ENCODE measurements around the gene CLCNKB. TPM values are rescaled to one million over a fixed set of nuclear protein-coding genes. Genes with fewer than 3 reads are reported as not detected.

The CLCNKB gene
- total RNA-seq: 0.29 and 0.36 TPM in 2 replicates

DNA sequence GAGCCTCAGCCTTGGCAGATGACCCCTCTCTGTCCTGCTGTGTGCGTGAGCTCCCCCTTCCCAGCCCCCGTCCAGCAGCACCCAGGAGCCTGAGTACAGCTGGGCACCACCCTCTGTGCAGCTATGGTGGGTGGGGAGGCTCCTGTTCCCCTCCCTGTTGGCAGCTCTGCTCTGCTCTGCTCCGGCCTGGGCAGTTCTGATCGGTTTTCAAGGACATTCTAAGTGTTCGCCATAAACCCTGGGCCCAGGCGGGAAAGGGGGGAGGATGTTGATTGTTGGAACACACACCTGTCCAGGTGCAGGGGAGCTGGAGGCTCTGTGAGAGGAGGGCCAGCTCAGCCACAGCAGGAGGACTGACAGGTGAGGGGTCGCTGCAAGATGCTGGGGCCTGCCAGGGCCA, at the start of gene CLCNKB:
Gene CLCNKB (plus strand): TSS at position 262 of the 400 bp plus-strand sequence. CDS start 711 bp downstream, outside the sequence.
- no peak within 1 kb of the TSS for H3K4me2 ChIP-seq (ENCODE audit: insufficient read depth, low read length)
- no peaks in the 10 kb centered on the region for H3K79me2 ChIP-seq (ENCODE audit: insufficient read depth, low read length)
- no peak for DNase-seq (ENCODE audit: insufficient read length, low spot score, missing footprints)
- no peaks in the 10 kb centered on the region for H3K4me1 ChIP-seq (ENCODE audit: insufficient read depth, low read length)
- no peaks in the 10 kb centered on the region for H3K27me3 ChIP-seq (ENCODE audit: insufficient read depth, low read length)
- H2AFZ ChIP-seq (ENCODE audit: low read length): no peak within 1 kb of the TSS
- H4K20me1 ChIP-seq (ENCODE audit: insufficient read depth, low read length): no peaks in the 10 kb centered on the region
- H3K36me3 ChIP-seq (ENCODE audit: insufficient read depth, low read length): no peaks in the 10 kb centered on the region
- H3K9me3 ChIP-seq (ENCODE audit: low read depth, low read length): no peaks in the 10 kb centered on the region
- H3K4me3 ChIP-seq (ENCODE audit: insufficient read depth, low read length): no peak within 1 kb of the TSS
- H3K27ac ChIP-seq (ENCODE audit: low read depth, low read length): no peak within 1 kb of the TSS
- TF ChIP-seq, protein P1, sequence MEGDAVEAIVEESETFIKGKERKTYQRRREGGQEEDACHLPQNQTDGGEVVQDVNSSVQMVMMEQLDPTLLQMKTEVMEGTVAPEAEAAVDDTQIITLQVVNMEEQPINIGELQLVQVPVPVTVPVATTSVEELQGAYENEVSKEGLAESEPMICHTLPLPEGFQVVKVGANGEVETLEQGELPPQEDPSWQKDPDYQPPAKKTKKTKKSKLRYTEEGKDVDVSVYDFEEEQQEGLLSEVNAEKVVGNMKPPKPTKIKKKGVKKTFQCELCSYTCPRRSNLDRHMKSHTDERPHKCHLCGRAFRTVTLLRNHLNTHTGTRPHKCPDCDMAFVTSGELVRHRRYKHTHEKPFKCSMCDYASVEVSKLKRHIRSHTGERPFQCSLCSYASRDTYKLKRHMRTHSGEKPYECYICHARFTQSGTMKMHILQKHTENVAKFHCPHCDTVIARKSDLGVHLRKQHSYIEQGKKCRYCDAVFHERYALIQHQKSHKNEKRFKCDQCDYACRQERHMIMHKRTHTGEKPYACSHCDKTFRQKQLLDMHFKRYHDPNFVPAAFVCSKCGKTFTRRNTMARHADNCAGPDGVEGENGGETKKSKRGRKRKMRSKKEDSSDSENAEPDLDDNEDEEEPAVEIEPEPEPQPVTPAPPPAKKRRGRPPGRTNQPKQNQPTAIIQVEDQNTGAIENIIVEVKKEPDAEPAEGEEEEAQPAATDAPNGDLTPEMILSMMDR (IDR thresholded peaks at IDR 0.05; ENCODE audit: extremely low read depth, low read depth, low read length): no peak

DNA sequence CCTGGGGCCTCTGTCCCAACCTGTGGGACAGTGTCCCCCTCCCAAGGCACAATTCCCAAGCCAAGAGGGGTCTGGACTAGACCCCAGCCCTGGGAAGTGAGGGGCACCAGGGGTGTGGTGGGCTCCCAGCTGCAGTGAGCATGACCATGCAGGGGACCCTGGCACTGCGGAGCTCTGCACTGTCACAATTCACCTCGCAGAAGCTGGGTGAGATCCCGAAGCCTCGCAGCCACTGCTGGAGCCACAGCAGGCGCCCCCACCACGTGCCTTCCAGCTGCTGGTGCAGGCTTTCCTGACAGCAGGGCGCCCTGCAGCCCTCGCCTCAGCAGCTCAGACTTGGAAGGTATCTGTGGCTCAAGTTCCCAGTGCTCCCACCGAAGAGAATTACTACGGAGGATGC, 49.5 kb upstream of the CLCNKB start:
- no peak overlapping the region for H3K4me3 ChIP-seq (ENCODE audit: insufficient read depth, low read length)
- peaks cover 1% of the 10 kb centered on the region for H3K27me3 ChIP-seq (ENCODE audit: insufficient read depth, low read length)
- TF ChIP-seq, protein P1 (IDR thresholded peaks at IDR 0.05; ENCODE audit: extremely low read depth, low read depth, low read length): no peak
- H3K79me2 ChIP-seq (ENCODE audit: insufficient read depth, low read length): no peaks in the 10 kb centered on the region
- no peak for DNase-seq (ENCODE audit: insufficient read length, low spot score, missing footprints)
- H3K9me3 ChIP-seq (ENCODE audit: low read depth, low read length): no peaks in the 10 kb centered on the region
- H3K4me2 ChIP-seq (ENCODE audit: insufficient read depth, low read length): no peak overlapping the region
- no peaks in the 10 kb centered on the region for H4K20me1 ChIP-seq (ENCODE audit: insufficient read depth, low read length)
- no peak overlapping the region for H2AFZ ChIP-seq (ENCODE audit: low read length)
- H3K4me1 ChIP-seq (ENCODE audit: insufficient read depth, low read length): no peaks in the 10 kb centered on the region
- no peak overlapping the region for H3K27ac ChIP-seq (ENCODE audit: low read depth, low read length)
- no peaks in the 10 kb centered on the region for H3K36me3 ChIP-seq (ENCODE audit: insufficient read depth, low read length)

DNA sequence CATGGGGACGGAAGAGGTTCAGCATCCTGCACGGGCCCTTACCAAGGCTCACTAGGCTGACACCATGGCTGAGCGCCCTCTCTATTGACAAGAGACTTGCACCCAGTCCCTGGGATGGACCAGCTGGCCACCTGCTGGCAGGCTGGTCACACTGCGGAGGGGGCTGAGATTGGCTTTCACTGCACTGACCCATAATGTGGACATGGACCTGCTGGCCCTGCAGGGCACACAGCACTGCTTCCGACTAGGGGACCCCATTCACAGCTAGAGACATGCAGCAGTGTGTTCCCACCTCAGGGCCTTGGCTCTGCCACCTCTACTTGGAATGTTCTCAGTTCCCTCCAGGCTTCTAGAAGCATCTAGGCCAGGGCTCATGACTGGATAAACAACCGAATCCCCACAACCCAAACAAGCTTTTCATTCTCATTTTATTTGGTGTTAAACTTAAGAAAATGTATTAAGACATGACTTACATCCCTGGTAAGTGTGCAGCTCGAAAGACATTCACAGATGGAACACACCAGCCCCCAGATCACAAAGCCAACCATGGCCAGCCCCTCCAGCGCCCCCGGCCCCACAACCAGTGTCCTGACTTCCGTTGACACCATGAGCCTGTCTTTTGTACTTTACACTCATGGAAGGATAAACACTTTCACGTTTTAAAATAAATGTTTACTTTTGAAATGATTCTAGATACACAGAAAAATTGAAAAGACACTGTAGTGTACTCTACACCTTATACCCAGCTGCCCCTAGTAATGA, 48.8 kb upstream of the CLCNKB start:
- peaks cover 4% of the 10 kb centered on the region for H3K27me3 ChIP-seq (ENCODE audit: insufficient read depth, low read length)
- no peaks in the 10 kb centered on the region for H3K9me3 ChIP-seq (ENCODE audit: low read depth, low read length)
- no peak overlapping the region for H3K4me2 ChIP-seq (ENCODE audit: insufficient read depth, low read length)
- no peaks in the 10 kb centered on the region for H3K36me3 ChIP-seq (ENCODE audit: insufficient read depth, low read length)
- no peak overlapping the region for H3K27ac ChIP-seq (ENCODE audit: low read depth, low read length)
- no peaks in the 10 kb centered on the region for H4K20me1 ChIP-seq (ENCODE audit: insufficient read depth, low read length)
- H3K79me2 ChIP-seq (ENCODE audit: insufficient read depth, low read length): no peaks in the 10 kb centered on the region
- TF ChIP-seq, protein P1 (IDR thresholded peaks at IDR 0.05; ENCODE audit: extremely low read depth, low read depth, low read length): peak; percentile 91
- DNase-seq (ENCODE audit: insufficient read length, low spot score, missing footprints): peak; percentile 97
- no peak overlapping the region for H3K4me3 ChIP-seq (ENCODE audit: insufficient read depth, low read length)
- no peaks in the 10 kb centered on the region for H3K4me1 ChIP-seq (ENCODE audit: insufficient read depth, low read length)
- H2AFZ ChIP-seq (ENCODE audit: low read length): no peak overlapping the region

DNA sequence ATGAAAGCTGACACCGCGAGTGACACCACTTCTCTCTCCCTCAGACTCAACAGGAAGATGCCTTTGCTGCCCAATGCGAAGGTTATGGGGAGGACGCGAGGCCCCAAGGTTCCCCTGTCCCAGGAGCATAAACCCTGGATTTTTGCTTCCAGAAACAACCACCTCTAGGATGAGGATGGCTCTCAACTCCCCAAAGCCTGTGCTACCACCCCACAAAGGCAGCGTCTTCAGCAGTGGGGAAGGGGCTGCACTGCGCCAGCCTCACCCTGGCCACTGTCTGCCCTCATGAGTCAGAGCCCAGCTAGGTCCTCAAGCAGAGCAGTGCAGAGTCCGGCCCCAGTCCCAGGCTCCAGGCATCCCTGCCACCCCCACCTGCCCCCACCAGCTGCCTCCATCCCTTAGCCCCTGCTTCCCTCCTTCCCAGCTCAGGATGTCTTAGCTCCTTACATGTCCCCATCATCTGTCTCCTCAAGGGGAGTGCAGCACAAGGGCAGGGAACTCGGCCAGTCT, 46.5 kb upstream of the CLCNKB start:
- H3K4me3 ChIP-seq (ENCODE audit: insufficient read depth, low read length): no peak overlapping the region
- H3K9me3 ChIP-seq (ENCODE audit: low read depth, low read length): no peaks in the 10 kb centered on the region
- no peaks in the 10 kb centered on the region for H3K36me3 ChIP-seq (ENCODE audit: insufficient read depth, low read length)
- TF ChIP-seq, protein P1 (IDR thresholded peaks at IDR 0.05; ENCODE audit: extremely low read depth, low read depth, low read length): no peak
- DNase-seq (ENCODE audit: insufficient read length, low spot score, missing footprints): peak; percentile 64
- no peaks in the 10 kb centered on the region for H4K20me1 ChIP-seq (ENCODE audit: insufficient read depth, low read length)
- no peak overlapping the region for H3K27ac ChIP-seq (ENCODE audit: low read depth, low read length)
- no peak overlapping the region for H3K4me2 ChIP-seq (ENCODE audit: insufficient read depth, low read length)
- no peaks in the 10 kb centered on the region for H3K4me1 ChIP-seq (ENCODE audit: insufficient read depth, low read length)
- peaks cover 4% of the 10 kb centered on the region for H3K27me3 ChIP-seq (ENCODE audit: insufficient read depth, low read length)
- no peak overlapping the region for H2AFZ ChIP-seq (ENCODE audit: low read length)
- no peaks in the 10 kb centered on the region for H3K79me2 ChIP-seq (ENCODE audit: insufficient read depth, low read length)

All from osteoblast (primary cell).